Retinal pigment epithelial cell (primary cell): Measurements from ENCODE around the gene APLNR.

Experiments
- DNase-seq: peaks from one replicate; pipeline ENCODE4 v3.0.0-alpha.2; 2010; ENCODE audit warnings: low read depth
- H3K4me3 ChIP-seq: 2 replicates; pipeline ENCODE4 v1.5.1; 2011; ENCODE audit warnings: mild to moderate bottlenecking, low read length, control low read depth, moderate library complexity
- TF ChIP-seq, protein P1 (sequence below): conservative IDR thresholded peaks from 2 replicates; pipeline ENCODE4 v1.5.1; 2011; ENCODE audit warnings: low read depth, low read length, control low read depth, inconsistent platforms

The APLNR gene

DNA sequence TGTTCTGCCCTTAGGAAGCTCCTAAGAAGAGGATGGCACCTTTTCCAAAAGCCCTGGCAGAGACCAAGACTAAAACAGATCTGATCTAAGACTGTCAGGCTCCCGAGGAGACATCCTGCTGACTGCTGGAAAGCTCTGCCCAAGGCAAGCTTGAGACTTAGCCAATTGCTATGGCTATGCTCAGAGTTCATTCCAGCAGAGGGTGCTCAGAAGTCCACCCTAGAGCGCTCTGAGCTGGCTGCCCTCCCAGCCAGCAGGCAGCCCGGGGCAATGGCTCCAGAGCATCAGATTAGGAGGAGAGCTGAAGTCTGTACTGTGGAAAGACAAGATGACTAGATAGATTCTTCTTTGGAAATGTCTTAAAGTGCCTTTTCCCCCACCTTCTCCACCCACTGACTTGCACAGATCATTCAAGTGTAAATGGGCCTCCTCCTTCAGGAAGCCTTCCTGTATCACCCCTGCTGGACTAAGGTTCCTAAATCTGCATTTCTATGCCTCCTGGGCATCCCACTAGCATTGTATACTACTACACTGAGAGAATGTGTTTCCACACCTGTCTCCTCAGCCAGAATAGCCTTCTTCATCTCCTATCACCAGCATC, 31.9 kb downstream of the APLNR start:
- TF ChIP-seq, protein P1, sequence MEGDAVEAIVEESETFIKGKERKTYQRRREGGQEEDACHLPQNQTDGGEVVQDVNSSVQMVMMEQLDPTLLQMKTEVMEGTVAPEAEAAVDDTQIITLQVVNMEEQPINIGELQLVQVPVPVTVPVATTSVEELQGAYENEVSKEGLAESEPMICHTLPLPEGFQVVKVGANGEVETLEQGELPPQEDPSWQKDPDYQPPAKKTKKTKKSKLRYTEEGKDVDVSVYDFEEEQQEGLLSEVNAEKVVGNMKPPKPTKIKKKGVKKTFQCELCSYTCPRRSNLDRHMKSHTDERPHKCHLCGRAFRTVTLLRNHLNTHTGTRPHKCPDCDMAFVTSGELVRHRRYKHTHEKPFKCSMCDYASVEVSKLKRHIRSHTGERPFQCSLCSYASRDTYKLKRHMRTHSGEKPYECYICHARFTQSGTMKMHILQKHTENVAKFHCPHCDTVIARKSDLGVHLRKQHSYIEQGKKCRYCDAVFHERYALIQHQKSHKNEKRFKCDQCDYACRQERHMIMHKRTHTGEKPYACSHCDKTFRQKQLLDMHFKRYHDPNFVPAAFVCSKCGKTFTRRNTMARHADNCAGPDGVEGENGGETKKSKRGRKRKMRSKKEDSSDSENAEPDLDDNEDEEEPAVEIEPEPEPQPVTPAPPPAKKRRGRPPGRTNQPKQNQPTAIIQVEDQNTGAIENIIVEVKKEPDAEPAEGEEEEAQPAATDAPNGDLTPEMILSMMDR: peak; percentile 26
- no peak for DNase-seq
- H3K4me3 ChIP-seq: no peak overlapping the region

GRCh38 chr11:57203882-57204480, 33.1 kb downstream of the APLNR start:
- no peak for DNase-seq
- TF ChIP-seq, protein P1: no peak

GRCh38 chr11:57203359-57203758, 33.7 kb downstream of the APLNR start:
- no peak for DNase-seq
- no peak overlapping the region for H3K4me3 ChIP-seq
- TF ChIP-seq, protein P1: no peak

More at GRCh38 chr11:57203882-57204480, 33.1 kb downstream of the APLNR start:
- H3K4me3 ChIP-seq: no peak overlapping the region

DNA sequence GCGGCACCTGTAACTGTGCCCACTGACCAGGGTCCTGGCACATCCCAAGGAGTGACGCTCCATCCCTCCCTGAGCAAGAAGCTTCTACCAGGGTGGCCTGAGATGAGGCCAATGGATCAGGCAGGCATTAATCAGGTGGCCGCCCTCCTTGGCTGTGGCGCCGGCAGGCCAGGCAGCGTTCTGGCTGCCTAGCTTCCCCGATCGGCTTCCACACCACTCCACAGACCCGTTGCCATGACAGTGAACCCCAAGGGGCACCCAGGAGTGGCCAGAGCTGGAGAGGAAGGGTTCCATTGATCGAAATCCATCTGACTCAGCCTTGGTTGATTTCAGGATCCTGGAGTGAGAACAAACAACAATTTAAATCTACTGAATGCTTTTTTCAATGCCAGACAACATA, 34.8 kb downstream of the APLNR start:
- H3K4me3 ChIP-seq: no peak overlapping the region
- no peak for DNase-seq
- TF ChIP-seq, protein P1: no peak

- TF ChIP-seq, protein P1: no peak
- H3K4me3 ChIP-seq: no peak overlapping the region
- no peak for DNase-seq
Observed at GRCh38 chr11:57200917-57201316, 36.1 kb downstream of the APLNR start.

DNA sequence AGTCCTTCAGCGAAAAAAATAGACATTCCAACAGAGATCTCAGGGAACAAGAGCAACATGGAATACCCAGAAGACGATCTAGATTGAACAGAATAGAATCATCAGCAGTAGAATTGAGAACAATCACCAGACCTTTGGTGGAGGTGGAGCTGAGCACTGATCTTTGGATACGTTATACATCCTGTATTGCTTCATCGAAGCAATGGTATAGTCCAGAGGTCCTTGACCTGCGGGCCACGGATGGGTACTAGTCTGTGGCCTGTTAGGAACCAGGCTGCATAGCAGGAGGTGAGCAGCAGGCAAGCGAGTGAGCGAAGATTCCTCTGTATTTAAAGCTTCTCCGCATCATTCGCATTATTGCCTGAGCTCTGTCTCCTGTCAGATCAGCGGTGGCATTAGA, 37.7 kb downstream of the APLNR start:
- no peak overlapping the region for H3K4me3 ChIP-seq
- DNase-seq: no peak
- TF ChIP-seq, protein P1: no peak

DNA sequence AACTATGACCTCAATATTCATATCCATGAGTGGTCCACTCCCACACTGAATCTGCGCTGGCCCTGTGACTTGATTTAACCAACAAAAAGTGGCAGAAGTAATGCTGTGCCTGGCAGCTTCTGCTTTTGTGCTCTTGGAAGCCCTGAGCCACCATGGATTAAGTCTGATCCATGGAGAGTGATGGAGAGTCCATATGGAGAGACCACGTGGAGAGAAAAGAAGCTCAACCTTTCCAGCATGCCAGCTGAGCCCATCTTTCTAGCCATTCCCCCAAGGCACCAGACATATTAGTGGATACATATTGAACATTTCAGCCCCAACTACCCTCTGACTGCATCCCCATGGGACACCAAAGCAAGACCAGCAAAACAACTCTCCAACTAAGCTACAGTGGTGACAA, 39.3 kb downstream of the APLNR start:
- DNase-seq: no peak
- no peak overlapping the region for H3K4me3 ChIP-seq
- TF ChIP-seq, protein P1: no peak
